ENCODE data around the gene PROM2.

The PROM2 gene

DNA sequence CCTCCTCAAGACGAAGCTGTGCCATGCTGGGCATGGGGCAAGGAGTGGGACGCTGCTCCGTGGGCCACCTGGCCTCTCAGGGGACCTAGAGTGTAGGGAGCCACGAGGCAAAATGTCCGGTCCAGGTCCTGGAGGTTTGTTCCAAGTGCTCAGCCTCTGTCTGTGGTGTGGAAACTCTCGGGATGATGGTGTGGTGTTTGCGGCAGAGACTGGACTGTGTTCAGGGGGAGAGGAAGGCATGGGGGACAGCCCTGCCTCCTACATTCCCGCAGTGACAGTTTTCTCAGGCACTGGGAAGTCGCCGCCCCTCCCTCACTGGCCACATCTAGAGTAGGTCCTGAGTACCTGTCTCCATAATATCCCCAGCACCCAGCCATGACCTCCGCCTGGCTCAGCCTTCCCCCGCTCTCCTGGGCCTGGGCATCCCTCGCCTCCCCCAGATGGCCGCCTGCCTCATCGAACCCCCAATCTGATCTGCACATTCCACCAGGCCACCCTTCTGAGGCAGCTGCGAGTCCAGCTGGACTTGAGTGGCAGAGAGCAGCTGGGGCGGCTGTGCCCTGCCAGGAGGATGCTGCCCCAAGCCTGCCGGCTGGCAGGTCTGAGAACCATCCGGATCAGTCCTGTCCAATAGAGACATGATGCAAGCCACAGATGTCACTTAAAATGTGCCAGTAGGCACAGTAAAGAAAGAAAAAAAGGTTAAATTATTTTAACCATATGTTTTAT is 29.1 kb downstream of the PROM2 start:
- Histone ChIP-seq H3K4me3 (ENCODE audit: low read depth, low read length) (no peak overlapping the region), H3K9me3 (ENCODE audit: control insufficient read depth, insufficient read depth, low read length) (no peaks in the 10 kb centered on the region), H3K27me3 (ENCODE audit: control insufficient read depth, insufficient read depth, low read length) (no peaks in the 10 kb centered on the region), H3K36me3 (ENCODE audit: control insufficient read depth, insufficient read depth, low read length) (no peaks in the 10 kb centered on the region), H3K9ac (ENCODE audit: low read depth, low read length) (no peak overlapping the region), H3K4me1 (ENCODE audit: control insufficient read depth, insufficient read depth, low read length) (no peaks in the 10 kb centered on the region)

DNA sequence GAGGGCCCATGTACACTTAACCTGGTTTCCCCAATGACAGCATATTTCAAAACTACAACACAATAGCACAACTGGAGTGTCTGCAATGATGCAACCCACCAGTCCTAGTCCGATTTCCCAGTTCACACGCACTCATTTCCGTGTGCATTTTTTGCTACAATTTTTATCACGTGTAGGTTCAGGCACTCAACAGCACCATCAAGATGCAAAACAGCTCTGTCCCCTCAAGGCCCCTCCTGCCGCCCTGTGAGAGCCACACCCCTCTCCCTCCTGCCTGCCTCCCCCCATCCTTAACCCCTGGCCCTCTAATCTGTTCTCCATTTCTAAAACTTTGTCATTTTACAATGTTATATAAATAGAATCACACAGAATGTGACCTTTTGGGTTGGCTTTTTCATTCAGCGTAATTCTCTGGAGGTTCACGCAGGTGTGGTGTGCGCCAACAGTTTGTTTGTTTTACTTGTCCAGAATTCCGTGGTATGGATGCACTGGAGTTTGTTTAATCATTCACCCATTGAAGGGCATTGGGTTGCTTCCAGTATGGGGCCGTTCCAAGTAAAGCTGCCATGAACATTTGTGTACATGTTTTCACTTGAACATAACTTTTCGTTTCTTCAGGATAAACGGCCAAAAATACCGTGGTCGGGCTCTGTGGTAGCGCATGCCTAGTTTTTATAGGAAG is 31.3 kb downstream of the PROM2 start:
- Histone ChIP-seq H3K27me3 (ENCODE audit: control insufficient read depth, insufficient read depth, low read length) (no peaks in the 10 kb centered on the region), H3K9me3 (ENCODE audit: control insufficient read depth, insufficient read depth, low read length) (no peaks in the 10 kb centered on the region), H3K4me1 (ENCODE audit: control insufficient read depth, insufficient read depth, low read length) (no peaks in the 10 kb centered on the region), H3K4me3 (ENCODE audit: low read depth, low read length) (no peak overlapping the region), H3K9ac (ENCODE audit: low read depth, low read length) (no peak overlapping the region), H3K36me3 (ENCODE audit: control insufficient read depth, insufficient read depth, low read length) (no peaks in the 10 kb centered on the region)

DNA sequence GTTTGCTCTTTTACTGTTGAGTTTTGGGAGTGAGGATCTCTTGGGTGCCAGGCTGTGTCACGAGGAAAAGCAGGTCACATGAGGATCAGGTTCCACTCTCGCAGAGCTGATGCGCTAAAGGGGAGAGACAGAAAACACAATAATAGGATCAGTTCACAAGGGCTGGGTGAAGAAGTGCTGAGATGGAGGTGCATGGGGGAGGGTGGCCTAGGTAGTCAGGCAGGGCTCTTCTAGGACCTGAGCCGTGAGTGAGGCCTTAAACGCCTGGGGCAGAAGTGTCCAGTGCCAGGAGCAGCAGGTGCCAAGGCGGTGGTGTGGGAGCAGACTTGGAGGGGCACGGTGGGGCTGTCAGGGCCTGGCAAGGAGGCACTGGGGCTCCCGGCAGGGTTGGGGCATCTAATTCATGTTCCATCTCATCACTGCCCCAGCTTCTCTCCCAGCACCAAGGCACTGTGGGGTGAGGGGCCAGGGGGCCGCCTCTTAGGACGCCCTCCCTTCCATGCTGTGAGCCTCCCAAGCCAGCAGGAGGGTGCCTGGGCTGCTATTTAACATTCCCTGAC is 32.2 kb downstream of the PROM2 start:
- Histone ChIP-seq H3K36me3 (ENCODE audit: control insufficient read depth, insufficient read depth, low read length) (no peaks in the 10 kb centered on the region), H3K4me1 (ENCODE audit: control insufficient read depth, insufficient read depth, low read length) (no peaks in the 10 kb centered on the region), H3K27me3 (ENCODE audit: control insufficient read depth, insufficient read depth, low read length) (no peaks in the 10 kb centered on the region), H3K4me3 (ENCODE audit: low read depth, low read length) (no peak overlapping the region), H3K9me3 (ENCODE audit: control insufficient read depth, insufficient read depth, low read length) (no peaks in the 10 kb centered on the region), H3K9ac (ENCODE audit: low read depth, low read length) (no peak overlapping the region)

DNA sequence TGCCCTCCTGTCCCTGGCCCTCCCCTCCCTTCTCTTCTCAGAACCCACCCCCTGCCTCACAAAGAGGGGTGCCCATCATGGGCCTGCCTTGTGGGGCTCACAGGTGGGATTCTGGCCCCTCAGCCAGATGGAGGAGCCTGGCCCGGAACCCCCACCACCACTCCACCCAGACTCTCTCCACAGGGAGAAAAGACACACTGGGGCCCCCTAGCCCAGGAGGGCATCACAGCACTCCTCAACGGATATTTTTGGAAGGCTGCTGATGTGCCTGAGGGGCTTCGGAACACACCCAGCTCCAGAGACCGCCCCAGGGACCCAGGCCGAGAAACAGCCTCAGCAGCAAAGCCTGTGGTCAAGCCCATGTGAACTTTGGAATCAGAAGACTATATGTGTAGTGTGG is 32.8 kb downstream of the PROM2 start:
- Histone ChIP-seq H3K4me1 (ENCODE audit: control insufficient read depth, insufficient read depth, low read length) (no peaks in the 10 kb centered on the region), H3K9ac (ENCODE audit: low read depth, low read length) (no peak overlapping the region), H3K27me3 (ENCODE audit: control insufficient read depth, insufficient read depth, low read length) (no peaks in the 10 kb centered on the region), H3K9me3 (ENCODE audit: control insufficient read depth, insufficient read depth, low read length) (no peaks in the 10 kb centered on the region), H3K36me3 (ENCODE audit: control insufficient read depth, insufficient read depth, low read length) (no peaks in the 10 kb centered on the region), H3K4me3 (ENCODE audit: low read depth, low read length) (no peak overlapping the region)

DNA sequence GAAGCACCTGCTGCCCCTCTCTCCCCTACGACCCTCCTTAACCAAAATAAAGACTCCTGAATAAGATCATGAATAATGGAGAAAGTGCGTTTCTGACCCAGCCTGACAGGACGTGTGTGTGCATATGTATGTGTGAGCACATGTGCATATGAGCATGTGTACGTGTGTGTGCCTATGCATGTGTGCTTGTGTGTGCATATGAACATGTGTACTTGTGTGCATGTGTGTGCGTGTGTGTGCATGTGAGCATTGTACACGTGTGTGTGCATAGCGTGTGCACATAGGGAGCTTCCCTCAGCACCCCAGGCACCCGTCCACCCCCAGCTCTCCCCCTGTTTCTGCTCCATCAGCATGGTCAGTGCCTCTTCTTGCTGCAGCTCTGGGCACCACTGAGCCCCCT is 33.6 kb downstream of the PROM2 start:
- H3K9ac ChIP-seq (ENCODE audit: low read depth, low read length): no peak overlapping the region
- H3K36me3 ChIP-seq (ENCODE audit: control insufficient read depth, insufficient read depth, low read length): no peaks in the 10 kb centered on the region
- H3K9me3 ChIP-seq (ENCODE audit: control insufficient read depth, insufficient read depth, low read length): no peaks in the 10 kb centered on the region
- H3K4me1 ChIP-seq (ENCODE audit: control insufficient read depth, insufficient read depth, low read length): no peaks in the 10 kb centered on the region
- H3K4me3 ChIP-seq (ENCODE audit: low read depth, low read length): no peak overlapping the region
- no peaks in the 10 kb centered on the region for H3K27me3 ChIP-seq (ENCODE audit: control insufficient read depth, insufficient read depth, low read length)

DNA sequence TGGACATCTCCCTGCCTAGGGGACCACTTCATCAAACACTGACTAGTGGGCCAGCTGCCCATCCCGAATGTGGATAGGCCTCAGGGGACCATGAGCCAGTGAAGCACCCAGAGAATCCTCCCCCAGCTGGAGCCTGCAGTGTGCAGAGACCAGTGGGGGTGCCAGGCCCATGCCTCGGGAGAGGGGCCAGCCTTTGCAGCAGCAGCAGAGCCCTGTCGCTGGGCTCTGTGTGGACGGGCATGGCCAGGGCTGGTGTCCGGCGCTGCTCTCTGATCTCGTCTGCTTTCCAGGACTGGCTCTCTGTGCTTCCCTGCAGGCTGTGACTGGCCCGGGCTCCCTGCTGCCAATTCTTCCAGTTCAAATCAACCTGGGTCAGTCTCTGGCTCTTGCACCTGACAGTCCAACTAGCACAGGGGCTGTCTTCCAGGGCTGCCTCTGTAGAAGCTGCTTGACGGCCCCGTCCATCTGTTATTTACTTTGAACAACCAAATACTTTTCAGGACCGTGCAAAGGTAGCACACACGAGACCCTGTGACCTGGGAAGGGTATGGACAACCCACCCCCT is 34.3 kb downstream of the PROM2 start:
- Histone ChIP-seq H3K9me3 (ENCODE audit: control insufficient read depth, insufficient read depth, low read length) (no peaks in the 10 kb centered on the region), H3K4me3 (ENCODE audit: low read depth, low read length) (no peak overlapping the region), H3K36me3 (ENCODE audit: control insufficient read depth, insufficient read depth, low read length) (no peaks in the 10 kb centered on the region), H3K9ac (ENCODE audit: low read depth, low read length) (no peak overlapping the region), H3K27me3 (ENCODE audit: control insufficient read depth, insufficient read depth, low read length) (no peaks in the 10 kb centered on the region), H3K4me1 (ENCODE audit: control insufficient read depth, insufficient read depth, low read length) (no peaks in the 10 kb centered on the region)

DNA sequence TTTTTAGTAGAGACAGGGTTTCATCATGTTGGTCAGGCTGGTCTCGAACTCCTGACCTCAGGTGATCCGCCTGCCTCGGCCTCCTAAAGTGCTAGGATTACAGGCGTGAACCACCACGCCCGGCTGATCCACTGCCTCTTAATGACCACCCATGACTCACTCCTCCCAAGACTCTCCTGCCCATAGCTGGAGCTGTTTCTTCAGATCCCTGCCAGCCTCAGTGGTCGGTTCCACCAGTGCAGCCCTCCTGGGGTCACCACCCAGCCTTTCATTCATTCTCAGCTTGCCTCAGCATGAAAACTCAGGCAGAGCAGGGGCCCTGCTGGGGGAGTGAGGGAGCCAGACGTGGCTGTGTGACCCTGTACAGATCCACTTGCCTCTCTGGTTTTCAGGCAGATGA is 35.4 kb downstream of the PROM2 start:
- H3K9me3 ChIP-seq (ENCODE audit: control insufficient read depth, insufficient read depth, low read length): no peaks in the 10 kb centered on the region
- no peak overlapping the region for H3K4me3 ChIP-seq (ENCODE audit: low read depth, low read length)
- H3K9ac ChIP-seq (ENCODE audit: low read depth, low read length): no peak overlapping the region
- H3K4me1 ChIP-seq (ENCODE audit: control insufficient read depth, insufficient read depth, low read length): no peaks in the 10 kb centered on the region
- H3K27me3 ChIP-seq (ENCODE audit: control insufficient read depth, insufficient read depth, low read length): no peaks in the 10 kb centered on the region
- no peaks in the 10 kb centered on the region for H3K36me3 ChIP-seq (ENCODE audit: control insufficient read depth, insufficient read depth, low read length)

DNA sequence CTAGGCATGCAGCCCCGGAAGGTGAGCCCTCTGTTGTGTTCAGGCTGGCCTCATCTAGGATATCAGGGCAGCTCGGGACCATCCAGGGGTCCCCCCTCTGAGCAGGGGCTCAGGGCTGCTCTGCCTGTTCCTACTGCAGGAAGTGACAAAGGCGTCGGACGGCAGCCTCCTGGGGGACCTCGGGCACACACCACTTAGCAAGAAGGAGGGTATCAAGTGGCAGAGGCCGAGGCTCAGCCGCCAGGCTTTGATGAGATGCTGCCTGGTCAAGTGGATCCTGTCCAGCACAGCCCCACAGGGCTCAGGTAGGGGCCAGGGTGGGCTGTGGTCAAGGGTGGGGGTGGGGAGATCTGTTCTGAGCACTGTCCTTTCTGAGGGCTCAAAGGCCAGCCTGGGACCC is 36.0 kb downstream of the PROM2 start:
- Histone ChIP-seq H3K4me3 (ENCODE audit: low read depth, low read length) (no peak overlapping the region), H3K9me3 (ENCODE audit: control insufficient read depth, insufficient read depth, low read length) (no peaks in the 10 kb centered on the region), H3K36me3 (ENCODE audit: control insufficient read depth, insufficient read depth, low read length) (no peaks in the 10 kb centered on the region), H3K9ac (ENCODE audit: low read depth, low read length) (no peak overlapping the region), H3K4me1 (ENCODE audit: control insufficient read depth, insufficient read depth, low read length) (no peaks in the 10 kb centered on the region), H3K27me3 (ENCODE audit: control insufficient read depth, insufficient read depth, low read length) (no peaks in the 10 kb centered on the region)

DNA sequence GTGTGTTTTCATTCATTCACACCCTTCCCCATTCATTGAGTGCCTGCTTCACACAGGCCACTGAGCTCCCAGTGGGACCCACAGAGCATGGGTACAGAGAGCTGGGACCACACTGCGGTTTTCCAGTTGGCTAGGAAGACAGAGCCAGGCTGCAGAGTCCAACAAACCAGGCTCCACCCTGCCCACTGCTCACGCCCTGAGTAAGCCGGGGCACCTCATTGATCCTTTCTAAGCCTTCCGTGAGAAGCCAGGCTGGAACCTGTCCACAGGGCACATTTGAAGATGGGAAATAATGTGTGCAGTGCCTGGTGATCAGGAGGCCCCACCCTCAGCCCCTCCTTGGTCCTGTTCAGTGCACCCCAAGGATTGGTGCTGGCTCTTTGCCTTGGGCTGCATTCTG is 36.4 kb downstream of the PROM2 start:
- no peak overlapping the region for H3K9ac ChIP-seq (ENCODE audit: low read depth, low read length)
- no peak overlapping the region for H3K4me3 ChIP-seq (ENCODE audit: low read depth, low read length)
- H3K36me3 ChIP-seq (ENCODE audit: control insufficient read depth, insufficient read depth, low read length): no peaks in the 10 kb centered on the region
- H3K9me3 ChIP-seq (ENCODE audit: control insufficient read depth, insufficient read depth, low read length): no peaks in the 10 kb centered on the region
- H3K27me3 ChIP-seq (ENCODE audit: control insufficient read depth, insufficient read depth, low read length): no peaks in the 10 kb centered on the region
- H3K4me1 ChIP-seq (ENCODE audit: control insufficient read depth, insufficient read depth, low read length): no peaks in the 10 kb centered on the region

DNA sequence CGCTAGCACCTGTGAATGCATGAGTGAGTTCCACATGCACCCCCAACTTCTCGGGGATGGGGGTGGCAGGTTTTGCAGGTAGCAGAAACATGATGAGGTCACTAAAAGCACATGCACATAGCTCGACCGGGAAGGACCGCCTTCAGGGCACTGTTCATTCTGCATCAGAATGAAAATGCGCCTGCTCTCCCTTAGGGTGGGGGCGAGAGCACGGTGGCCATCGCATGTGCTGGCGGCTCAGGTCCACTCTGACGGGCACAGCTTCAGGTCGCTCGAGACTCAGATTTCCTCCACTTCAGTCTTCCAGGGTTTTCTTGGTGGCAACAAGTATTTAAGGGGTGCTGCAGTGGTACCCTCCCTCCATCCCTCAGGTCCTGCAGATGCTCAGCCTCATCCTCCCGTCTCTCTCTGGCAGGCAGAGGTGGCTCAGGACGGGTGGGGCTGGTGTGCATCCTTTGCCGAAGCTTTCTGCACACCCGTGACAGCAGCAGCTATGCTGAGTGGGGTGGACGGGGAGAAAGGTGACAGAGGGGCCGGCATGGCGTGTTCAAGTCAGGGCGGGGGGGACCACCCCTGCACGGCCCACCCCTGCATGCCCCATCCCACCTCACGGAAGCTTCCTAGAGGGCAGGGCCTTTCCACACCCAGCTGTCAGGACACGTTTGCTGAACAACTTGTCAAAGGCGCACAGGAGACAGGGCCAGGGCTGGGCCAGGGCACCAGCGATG is 37.7 kb downstream of the PROM2 start:
- Histone ChIP-seq H3K4me3 (ENCODE audit: low read depth, low read length) (no peak overlapping the region), H3K9ac (ENCODE audit: low read depth, low read length) (no peak overlapping the region), H3K4me1 (ENCODE audit: control insufficient read depth, insufficient read depth, low read length) (no peaks in the 10 kb centered on the region), H3K27me3 (ENCODE audit: control insufficient read depth, insufficient read depth, low read length) (no peaks in the 10 kb centered on the region), H3K36me3 (ENCODE audit: control insufficient read depth, insufficient read depth, low read length) (no peaks in the 10 kb centered on the region), H3K9me3 (ENCODE audit: control insufficient read depth, insufficient read depth, low read length) (no peaks in the 10 kb centered on the region)

DNA sequence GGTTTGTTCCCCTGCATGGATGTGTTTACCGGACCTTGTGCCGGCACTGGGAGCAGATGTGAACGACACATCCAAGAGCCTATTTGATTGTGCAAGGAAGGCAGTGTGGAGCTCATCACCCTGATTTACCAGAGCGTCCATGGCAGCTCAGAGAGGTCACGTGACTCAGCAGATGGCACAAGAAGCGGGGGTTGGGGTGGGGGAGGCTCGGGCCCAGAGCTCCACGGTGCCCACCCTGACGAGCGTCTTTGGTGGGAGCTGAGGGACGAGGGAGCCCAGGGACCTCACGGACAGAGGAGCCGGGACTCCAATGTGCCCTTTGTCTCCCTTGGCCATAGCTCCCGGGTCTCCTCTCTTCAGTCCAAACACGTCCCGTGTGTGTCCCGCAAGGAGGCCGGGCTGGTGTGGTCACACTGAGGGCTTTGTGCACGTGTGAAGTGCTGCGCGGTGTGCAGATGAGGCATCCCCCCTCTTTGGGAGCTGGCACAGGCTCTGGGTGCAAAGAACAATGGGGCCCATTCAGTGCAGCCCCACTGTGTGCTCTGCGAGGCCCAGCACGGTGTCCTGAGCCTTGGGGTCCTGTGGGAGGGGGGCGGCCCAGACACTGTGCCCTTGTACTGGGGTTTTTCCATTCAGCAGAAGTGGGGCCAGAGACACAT is 38.4 kb downstream of the PROM2 start:
- Histone ChIP-seq H3K36me3 (ENCODE audit: control insufficient read depth, insufficient read depth, low read length) (no peaks in the 10 kb centered on the region), H3K9me3 (ENCODE audit: control insufficient read depth, insufficient read depth, low read length) (no peaks in the 10 kb centered on the region), H3K4me3 (ENCODE audit: low read depth, low read length) (no peak overlapping the region), H3K4me1 (ENCODE audit: control insufficient read depth, insufficient read depth, low read length) (no peaks in the 10 kb centered on the region), H3K9ac (ENCODE audit: low read depth, low read length) (no peak overlapping the region), H3K27me3 (ENCODE audit: control insufficient read depth, insufficient read depth, low read length) (no peaks in the 10 kb centered on the region)

Measured in iPS-15b (cell line).